IMR-90 (cell line): Measurements from ENCODE around the gene NFIX. TPM values are rescaled to one million over a fixed set of nuclear protein-coding genes. Genes with fewer than 3 reads are reported as not detected.

Experiments
- ATAC-seq: fragments of 200-7000 bp; cut with Tn5 transposase; 2 replicates; pipeline ENCODE4 v1.9.1; 2020; ENCODE audit warnings: low read depth, mild to moderate bottlenecking, moderate library complexity
- BruUV-seq: library from RNA; stranded (reverse); fragments of 400-500 nt; replicated peaks from 2 replicates; lab custom pipeline; 2021; lab: Mats Ljungman, UMichigan
- CTCF ChIA-PET: fragments of 300-600 bp; formaldehyde crosslinking; extraction: SDS; loops from one replicate; lab custom pipeline; 2021; ENCODE audit warnings: antibody characterized with exemption; lab: Yijun Ruan, JAX
- POLR2A ChIA-PET: fragments of 300-600 bp; sonication (Branson Sonifier 250); formaldehyde crosslinking; loops from one replicate; lab custom pipeline; 2022; ENCODE audit warnings: antibody characterized with exemption; ENCODE audit not compliant: unreplicated experiment; lab: Charles Lee
- DNase-seq: peaks from one replicate; pipeline ENCODE4 v3.0.0; 2013
- H2AFZ ChIP-seq: replicated peaks from 2 replicates; pipeline ENCODE3; 2013; ENCODE audit warnings: low read length, mild to moderate bottlenecking; ENCODE audit not compliant: poor library complexity
- H2AK5ac ChIP-seq: 2 replicates; pipeline ENCODE4 v1.6.1; 2013; ENCODE audit warnings: low read depth, low read length, inconsistent platforms
- H2AK9ac ChIP-seq: replicated peaks from 2 replicates; pipeline ENCODE3; 2013; ENCODE audit warnings: mild to moderate bottlenecking, low read depth, low read length, moderate library complexity; ENCODE audit not compliant: poor library complexity
- H2BK120ac ChIP-seq: 2 replicates; pipeline ENCODE4 v1.6.1; 2013; ENCODE audit warnings: low read depth, low read length, inconsistent platforms
- H2BK15ac ChIP-seq: 3 replicates; pipeline ENCODE4 v1.6.1; 2013; ENCODE audit warnings: low read depth, low read length, inconsistent platforms
- H2BK20ac ChIP-seq: 2 replicates; pipeline ENCODE4 v1.6.1; 2013; ENCODE audit warnings: low read depth, mild to moderate bottlenecking, inconsistent platforms, low read length, moderate library complexity
- H2BK5ac ChIP-seq: 2 replicates; pipeline ENCODE4 v1.6.1; 2013; ENCODE audit warnings: mild to moderate bottlenecking, low read depth, low read length, inconsistent platforms; ENCODE audit not compliant: poor library complexity, severe bottlenecking
- H3K14ac ChIP-seq: replicated peaks from 2 replicates; pipeline ENCODE4 v1.6.1; 2013; ENCODE audit warnings: low read depth, low read length, inconsistent platforms
- H3K18ac ChIP-seq: 2 replicates; pipeline ENCODE4 v1.6.1; 2013; ENCODE audit warnings: low read depth, low read length, control low read depth
- H3K23ac ChIP-seq: 2 replicates; pipeline ENCODE4 v1.6.1; 2013; ENCODE audit warnings: low read depth, low read length, inconsistent platforms
- H3K27ac ChIP-seq: 2 replicates; pipeline ENCODE4 v1.5.1; 2013; ENCODE audit warnings: mild to moderate bottlenecking, control low read depth, low read length; ENCODE audit not compliant: insufficient read depth
- H3K27me3 ChIP-seq: 2 replicates; pipeline ENCODE4 v1.6.1; 2013; ENCODE audit warnings: low read length; ENCODE audit not compliant: control insufficient read depth, insufficient read depth
- H3K36me3 ChIP-seq: 2 replicates; pipeline ENCODE4 v1.6.1; 2013; ENCODE audit warnings: low read length, mixed read lengths; ENCODE audit not compliant: control insufficient read depth, insufficient read depth
- H3K4ac ChIP-seq: 2 replicates; pipeline ENCODE4 v1.6.1; 2013; ENCODE audit warnings: low read depth, low read length, inconsistent platforms
- H3K4me1 ChIP-seq: 2 replicates; pipeline ENCODE4 v1.6.1; 2013; ENCODE audit warnings: low read length, mixed read lengths; ENCODE audit not compliant: control insufficient read depth, insufficient read depth
- H3K4me2 ChIP-seq: 2 replicates; pipeline ENCODE4 v1.6.1; 2013; ENCODE audit warnings: low read depth, mild to moderate bottlenecking, control low read depth, low read length, moderate library complexity
- H3K4me3 ChIP-seq: 2 replicates; pipeline ENCODE4 v1.5.1; 2013; ENCODE audit warnings: low read depth, mild to moderate bottlenecking, control low read depth, low read length, moderate library complexity; ENCODE audit not compliant: insufficient read depth
- H3K56ac ChIP-seq: 2 replicates; pipeline ENCODE4 v1.6.1; 2013; ENCODE audit warnings: low read length, inconsistent platforms; ENCODE audit not compliant: insufficient read depth; ENCODE audit errors: extremely low read depth
- H3K79me1 ChIP-seq, 2 experiments: 2 replicates each; pipeline ENCODE4 v1.6.1; 2013; ENCODE audit warnings: low read length in 2 of 2, inconsistent platforms in 1 of 2, low read depth in 1 of 2
- H3K9ac ChIP-seq: 2 replicates; pipeline ENCODE4 v1.6.1; 2013; ENCODE audit warnings: low read depth, low read length, control low read depth
- H3K9me1 ChIP-seq: 2 replicates; pipeline ENCODE4 v1.6.1; 2013; ENCODE audit warnings: low read length, inconsistent platforms; ENCODE audit not compliant: insufficient read depth
- H3K9me3 ChIP-seq: 2 replicates; pipeline ENCODE4 v1.6.1; 2013; ENCODE audit warnings: low read length; ENCODE audit not compliant: control insufficient read depth, insufficient read depth
- H4K20me1 ChIP-seq: 2 replicates; pipeline ENCODE4 v1.6.1; 2013; ENCODE audit warnings: low read length, inconsistent platforms; ENCODE audit not compliant: insufficient read depth
- H4K5ac ChIP-seq: 2 replicates; pipeline ENCODE4 v1.6.1; 2013; ENCODE audit warnings: mild to moderate bottlenecking, low read depth, low read length, control low read depth
- H4K8ac ChIP-seq, 2 experiments: 2 replicates each; pipeline ENCODE4 v1.6.1; 2013; ENCODE audit warnings: low read depth in 2 of 2, low read length in 2 of 2, control low read depth in 1 of 2, inconsistent platforms in 1 of 2
- H4K91ac ChIP-seq: 2 replicates; pipeline ENCODE4 v1.6.1; 2013; ENCODE audit warnings: low read depth, low read length, inconsistent platforms; ENCODE audit not compliant: insufficient read depth
- BHLHE40 ChIP-seq: fragments of 150-350 bp; IDR thresholded peaks from 2 replicates; pipeline ENCODE4 v1.6.1; 2016; ENCODE audit warnings: mild to moderate bottlenecking, low read depth, low read length
- CEBPB ChIP-seq: IDR thresholded peaks from 2 replicates; pipeline ENCODE4 v1.6.1; 2012; ENCODE audit warnings: low read depth, low read length, improper control_type of control experiment
- CHD1 ChIP-seq: IDR thresholded peaks from 2 replicates; pipeline ENCODE4 v1.6.1; 2012; ENCODE audit warnings: low read depth, low read length, improper control_type of control experiment
- MAFK ChIP-seq: IDR thresholded peaks from 2 replicates; pipeline ENCODE4 v1.6.1; 2012; ENCODE audit warnings: low read depth, low read length, improper control_type of control experiment
- MAZ ChIP-seq: IDR thresholded peaks from 2 replicates; pipeline ENCODE4 v1.6.1; 2012; ENCODE audit warnings: low read depth, mild to moderate bottlenecking, low read length, improper control_type of control experiment, moderate library complexity, borderline replicate concordance
- MXI1 ChIP-seq: IDR thresholded peaks from 2 replicates; pipeline ENCODE4 v1.6.1; 2012; ENCODE audit warnings: low read depth, mild to moderate bottlenecking, low read length, moderate library complexity, borderline replicate concordance
- NFE2L2 ChIP-seq: fragments of 150-350 bp; IDR thresholded peaks from 2 replicates; pipeline ENCODE4 v1.6.1; 2016; ENCODE audit warnings: low read depth, mild to moderate bottlenecking, low read length
- POLR2A ChIP-seq: IDR thresholded peaks from 2 replicates; pipeline ENCODE4 v1.6.1; 2012; ENCODE audit warnings: mild to moderate bottlenecking, low read depth, low read length
- RAD21 ChIP-seq: IDR thresholded peaks from 2 replicates; pipeline ENCODE4 v1.6.1; 2012; ENCODE audit warnings: low read length, improper control_type of control experiment
- RCOR1 ChIP-seq: IDR thresholded peaks from 2 replicates; pipeline ENCODE4 v1.6.1; 2012; ENCODE audit warnings: mild to moderate bottlenecking, low read length, improper control_type of control experiment; ENCODE audit not compliant: insufficient replicate concordance
- RFX5 ChIP-seq: IDR thresholded peaks from 2 replicates; pipeline ENCODE4 v1.8.0; 2012; ENCODE audit warnings: low read depth, mild to moderate bottlenecking, low read length, moderate library complexity
- SMC3 ChIP-seq: fragments of 150-350 bp; IDR thresholded peaks from 2 replicates; pipeline ENCODE4 v1.6.1; 2016; ENCODE audit warnings: low read depth, mild to moderate bottlenecking, antibody characterized with exemption, low read length, moderate library complexity
- WGBS, 2 experiments: methylation state at CpG; one replicate each; pipeline versions ENCODE4 v1.1.5 to v1.1.7; 2013; ENCODE audit warnings: missing lambda C conversion rate in 2 of 2; ENCODE audit not compliant: insufficient read length in 1 of 2; ENCODE audit errors: extremely low coverage in 2 of 2; 5-methylcytosine and 5-hydroxymethylcytosine counted together
- dilution Hi-C: fragments of 300-500 bp; cut with HindIII; formaldehyde crosslinking; loops from one replicate; pipeline ENCODE4 v1.14.3; 2018; ENCODE audit warnings: low sequenced_read_pairs; ENCODE audit not compliant: unreplicated experiment
- in situ Hi-C: fragments of 300-500 bp; cut with MboI; formaldehyde crosslinking; loops from 3 replicates; pipeline ENCODE4 v1.14.3; 2019; ENCODE audit warnings: low sequenced_read_pairs, inconsistent platforms, mixed read lengths
- intact Hi-C: fragments of 100-400 bp; cut with micrococcal nuclease; formaldehyde crosslinking; loops from 2 replicates; pipeline ENCODE4 v1.10.0; 2022
- polyA plus RNA-seq, 3 experiments: library from polyadenylated mRNA; depleted of rRNA; stranded (reverse); fragments of >200 nt; gene quantifications; 2 replicates each; pipeline ENCODE4 v1.2.3, GENCODE V29; 2012; ENCODE audit warnings: low replicate concordance in 1 of 3
- total RNA-seq: library from RNA; depleted of rRNA; stranded (reverse); fragments of >200 nt; gene quantifications from 2 replicates; pipeline ENCODE4 v1.2.3, GENCODE V29; 2012
- TF ChIP-seq, protein P1 (sequence below): fragments of 150-350 bp; IDR thresholded peaks from 2 replicates; pipeline ENCODE4 v1.6.1; 2017; ENCODE audit warnings: mild to moderate bottlenecking, antibody characterized with exemption, low read length, low read depth
- TF ChIP-seq, protein P2 (sequence below): conservative IDR thresholded peaks from 2 replicates; pipeline ENCODE4 v1.5.1; 2012; ENCODE audit warnings: mild to moderate bottlenecking, low read depth, low read length, improper control_type of control experiment
- TF ChIP-seq, protein P3 (sequence below): fragments of 150-350 bp; IDR thresholded peaks from 2 replicates; pipeline ENCODE4 v1.6.1; 2016; ENCODE audit warnings: low read depth, mild to moderate bottlenecking, low read length, moderate library complexity, borderline replicate concordance

Gene NFIX
- total and polyA plus RNA-seq, 2 of the 4 experiments (the other 2 are of a cell fraction), result 10.2 to 47.7 TPM

DNA sequence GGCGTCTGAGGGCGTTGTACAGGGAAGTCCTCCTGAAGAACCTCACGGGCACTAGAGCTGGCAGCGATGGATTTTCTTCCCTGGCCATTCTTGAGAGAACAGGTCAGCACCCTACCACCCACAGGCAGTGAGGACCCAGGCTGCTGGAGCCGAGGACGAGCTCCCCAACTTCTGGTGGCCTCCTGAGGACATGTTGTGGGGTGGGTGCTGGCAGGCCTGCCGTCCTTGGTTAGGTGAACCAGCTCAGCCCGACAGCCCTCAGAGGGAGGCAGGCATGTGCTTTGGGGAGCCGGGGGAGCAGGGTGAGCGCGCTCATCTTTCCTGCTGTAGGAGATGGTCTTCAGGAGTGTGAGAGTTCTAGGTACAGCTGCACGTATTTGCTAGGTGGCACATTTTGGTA is 92.0 kb downstream of the NFIX start:
- H3K23ac ChIP-seq, result no peak overlapping the region
- no peak overlapping the region for H2BK15ac ChIP-seq
- H3K27ac ChIP-seq, result no peak overlapping the region
- in situ Hi-C loops (no loop called here), dilution Hi-C loops (no loop called here), intact Hi-C loops (no loop called here)
- peaks cover 50% of the 10 kb centered on the region for H3K36me3 ChIP-seq
- peaks cover 12% of the 10 kb centered on the region; the same call in 1 of the 2 replicates for H3K4me1 ChIP-seq
- no peak overlapping the region for H4K8ac ChIP-seq
- H2AK9ac ChIP-seq, result peak overlapping the region; percentile 45
- 93% methylated on average over 3 of the region's 12 CpGs; no CpG with 5 or more reads in 1 of the 2 experiments for WGBS, 2 experiments
- H3K4me3 ChIP-seq, result no peak overlapping the region
- TF ChIP-seq MAFK (no peak), MXI1 (no peak), POLR2A (no peak), SMC3 (no peak), MAZ (no peak), RCOR1 (no peak), RFX5 (no peak), CHD1 (no peak), BHLHE40 (no peak), NFE2L2 (no peak), RAD21 (no peak), CEBPB (no peak)
- TF ChIP-seq, protein P1, sequence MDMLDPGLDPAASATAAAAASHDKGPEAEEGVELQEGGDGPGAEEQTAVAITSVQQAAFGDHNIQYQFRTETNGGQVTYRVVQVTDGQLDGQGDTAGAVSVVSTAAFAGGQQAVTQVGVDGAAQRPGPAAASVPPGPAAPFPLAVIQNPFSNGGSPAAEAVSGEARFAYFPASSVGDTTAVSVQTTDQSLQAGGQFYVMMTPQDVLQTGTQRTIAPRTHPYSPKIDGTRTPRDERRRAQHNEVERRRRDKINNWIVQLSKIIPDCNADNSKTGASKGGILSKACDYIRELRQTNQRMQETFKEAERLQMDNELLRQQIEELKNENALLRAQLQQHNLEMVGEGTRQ, result no peak
- TF ChIP-seq, protein P2, sequence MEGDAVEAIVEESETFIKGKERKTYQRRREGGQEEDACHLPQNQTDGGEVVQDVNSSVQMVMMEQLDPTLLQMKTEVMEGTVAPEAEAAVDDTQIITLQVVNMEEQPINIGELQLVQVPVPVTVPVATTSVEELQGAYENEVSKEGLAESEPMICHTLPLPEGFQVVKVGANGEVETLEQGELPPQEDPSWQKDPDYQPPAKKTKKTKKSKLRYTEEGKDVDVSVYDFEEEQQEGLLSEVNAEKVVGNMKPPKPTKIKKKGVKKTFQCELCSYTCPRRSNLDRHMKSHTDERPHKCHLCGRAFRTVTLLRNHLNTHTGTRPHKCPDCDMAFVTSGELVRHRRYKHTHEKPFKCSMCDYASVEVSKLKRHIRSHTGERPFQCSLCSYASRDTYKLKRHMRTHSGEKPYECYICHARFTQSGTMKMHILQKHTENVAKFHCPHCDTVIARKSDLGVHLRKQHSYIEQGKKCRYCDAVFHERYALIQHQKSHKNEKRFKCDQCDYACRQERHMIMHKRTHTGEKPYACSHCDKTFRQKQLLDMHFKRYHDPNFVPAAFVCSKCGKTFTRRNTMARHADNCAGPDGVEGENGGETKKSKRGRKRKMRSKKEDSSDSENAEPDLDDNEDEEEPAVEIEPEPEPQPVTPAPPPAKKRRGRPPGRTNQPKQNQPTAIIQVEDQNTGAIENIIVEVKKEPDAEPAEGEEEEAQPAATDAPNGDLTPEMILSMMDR, result no peak
- TF ChIP-seq, protein P3, sequence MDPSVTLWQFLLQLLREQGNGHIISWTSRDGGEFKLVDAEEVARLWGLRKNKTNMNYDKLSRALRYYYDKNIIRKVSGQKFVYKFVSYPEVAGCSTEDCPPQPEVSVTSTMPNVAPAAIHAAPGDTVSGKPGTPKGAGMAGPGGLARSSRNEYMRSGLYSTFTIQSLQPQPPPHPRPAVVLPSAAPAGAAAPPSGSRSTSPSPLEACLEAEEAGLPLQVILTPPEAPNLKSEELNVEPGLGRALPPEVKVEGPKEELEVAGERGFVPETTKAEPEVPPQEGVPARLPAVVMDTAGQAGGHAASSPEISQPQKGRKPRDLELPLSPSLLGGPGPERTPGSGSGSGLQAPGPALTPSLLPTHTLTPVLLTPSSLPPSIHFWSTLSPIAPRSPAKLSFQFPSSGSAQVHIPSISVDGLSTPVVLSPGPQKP, result no peak
- ChIA-PET CTCF (interaction anchor here (0.8 kb wide), 1 partner anchor 122 kb away, joined by 3 read pairs; no protein-coding TSS in a partner anchor), POLR2A (no interaction called here)
- peaks cover 0 to 8% of the 10 kb centered on the region in 2 experiments; a peak in 1 of 4 replicates for H3K79me1 ChIP-seq
- ATAC-seq (no peak), DNase-seq (no peak)
- H3K9me1 ChIP-seq, result no peaks in the 10 kb centered on the region
- H3K14ac ChIP-seq, result no peak overlapping the region
- no peaks in the 10 kb centered on the region for H3K27me3 ChIP-seq
- no peak overlapping the region for H2AFZ ChIP-seq
- H2BK5ac ChIP-seq, result no peak overlapping the region
- H4K20me1 ChIP-seq, result 0 out of 2 replicates have a peak, but pooled peaks cover 3% of the 10 kb centered on the region
- no peak overlapping the region for H3K4me2 ChIP-seq
- H3K4ac ChIP-seq, result no peak overlapping the region
- no peaks in the 10 kb centered on the region for H3K9me3 ChIP-seq
- no peak overlapping the region for H2BK120ac ChIP-seq
- no peak overlapping the region for H4K91ac ChIP-seq
- H2BK20ac ChIP-seq, result no peak overlapping the region
- no TSS peak for BruUV-seq
- H2AK5ac ChIP-seq, result no peak overlapping the region
- no peak overlapping the region for H3K9ac ChIP-seq
- no peak overlapping the region for H4K5ac ChIP-seq
- H3K18ac ChIP-seq, result no peak overlapping the region
- no peak overlapping the region for H3K56ac ChIP-seq
